ENCODE data around the gene TMPRSS4. TPM values are rescaled to one million over a fixed set of nuclear protein-coding genes. Genes with fewer than 3 reads are reported as not detected.

TMPRSS4 gene
- polyA plus RNA-seq, 1 of the 3 experiments (the other 2 are of a cell fraction) = not detected

DNA sequence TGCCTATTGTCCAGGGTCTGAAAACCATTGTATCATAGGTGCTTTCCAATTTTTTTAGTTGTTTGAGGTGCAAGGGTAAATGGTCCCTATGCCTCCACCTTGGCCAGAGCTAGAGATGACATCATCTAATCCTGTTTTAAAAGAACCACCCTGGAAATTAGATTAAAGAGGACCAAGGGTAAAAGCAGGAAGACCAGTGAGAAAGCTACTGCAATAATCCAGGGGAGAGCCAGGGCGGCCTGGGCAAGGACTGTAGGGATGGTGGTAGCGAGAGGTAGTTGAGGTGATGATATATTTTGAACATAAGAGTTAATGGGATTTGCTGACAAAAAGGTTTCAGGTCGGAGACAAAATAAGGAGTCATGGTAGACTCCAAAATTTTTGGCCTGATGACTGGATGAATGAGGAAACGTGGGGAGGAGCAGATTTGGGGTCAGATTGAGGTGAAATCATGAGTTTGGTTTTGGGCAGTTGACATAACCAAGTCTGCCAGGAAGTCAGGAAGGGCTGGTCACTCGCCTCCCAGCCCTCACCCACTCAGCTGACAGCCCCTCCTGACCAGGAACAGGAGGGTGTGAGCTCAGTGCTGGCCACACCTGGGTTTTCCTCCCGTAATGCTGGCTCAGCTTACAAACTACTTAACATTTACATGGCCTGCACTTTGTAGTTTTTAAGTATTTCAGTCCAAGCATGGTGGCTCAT is 52.7 kb downstream of the TMPRSS4 start:
- Histone ChIP-seq H2AFZ (ENCODE audit: low read depth) (no peak overlapping the region), H3K27me3 (ENCODE audit: insufficient read depth) (peaks cover 27% of the 10 kb centered on the region), H3K9me2 (no peaks in the 10 kb centered on the region), H3K4me1 (ENCODE audit: control insufficient read depth in 1 of 2, insufficient read depth in 2 of 2, low read depth in 1 of 2, low read length in 1 of 2) (no peaks in the 10 kb centered on the region), H3K27ac (ENCODE audit: low read depth in 2 of 2, low read length in 1 of 2) (no peak overlapping the region), H3F3A (replicated peaks; ENCODE audit: insufficient read depth) (no peaks in the 10 kb centered on the region), H3K79me2 (ENCODE audit: insufficient read depth) (no peaks in the 10 kb centered on the region), H3K9ac (no peak overlapping the region), H3K4me3 (ENCODE audit: low read depth in 2 of 2, low read length in 1 of 2) (no peak overlapping the region), H3K36me3 (replicated peaks in 1 of 2; ENCODE audit: control insufficient read depth in 1 of 2, insufficient read depth in 2 of 2, low read length in 1 of 2) (no peaks in the 10 kb centered on the region), H3K9me3 (no peaks in the 10 kb centered on the region), H3K4me2 (no peak overlapping the region), H4K20me1 (ENCODE audit: insufficient read depth) (no peaks in the 10 kb centered on the region)
- DNase-seq = no peak
- 30% methylated on average over 6 of the region's 6 CpGs for WGBS (ENCODE audit: low lambda C conversion rate)
- ChIA-PET CTCF (interaction anchor here (0.7 to 1.7 kb wide), 5 partner anchors 15 to 320 kb away, joined by 3 to 6 read pairs (median 3); no protein-coding TSS in a partner anchor), POLR2A (no interaction called here)
- no peak for TF ChIP-seq RAD21 (IDR thresholded peaks at IDR 0.05; ENCODE audit: low read length)
- TF ChIP-seq, protein P1, sequence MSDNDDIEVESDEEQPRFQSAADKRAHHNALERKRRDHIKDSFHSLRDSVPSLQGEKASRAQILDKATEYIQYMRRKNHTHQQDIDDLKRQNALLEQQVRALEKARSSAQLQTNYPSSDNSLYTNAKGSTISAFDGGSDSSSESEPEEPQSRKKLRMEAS (IDR thresholded peaks at IDR 0.05; ENCODE audit: low read depth) = no peak
- TF ChIP-seq REST (IDR thresholded peaks at IDR 0.05; ENCODE audit: low read depth, low read length) = no peak
- no peak for TF ChIP-seq ELF1 (IDR thresholded peaks at IDR 0.05)
- no peak for TF ChIP-seq TEAD4 (IDR thresholded peaks at IDR 0.05; ENCODE audit: borderline replicate concordance, insufficient read depth)
- TF ChIP-seq RCOR1 (IDR thresholded peaks at IDR 0.05; ENCODE audit: low read length) = no peak
- TF ChIP-seq CHD2 (IDR thresholded peaks at IDR 0.05; ENCODE audit: low read length, partially characterized antibody) = no peak
- TF ChIP-seq POLR2AphosphoS5 (IDR thresholded peaks at IDR 0.05; ENCODE audit: low read depth, low read length) = no peak
- no peak for TF ChIP-seq GABPA (IDR thresholded peaks at IDR 0.05; ENCODE audit: low read depth)
- no peak for TF ChIP-seq MEF2A (IDR thresholded peaks at IDR 0.05; ENCODE audit: borderline replicate concordance, low read depth)
- TF ChIP-seq, protein P2, sequence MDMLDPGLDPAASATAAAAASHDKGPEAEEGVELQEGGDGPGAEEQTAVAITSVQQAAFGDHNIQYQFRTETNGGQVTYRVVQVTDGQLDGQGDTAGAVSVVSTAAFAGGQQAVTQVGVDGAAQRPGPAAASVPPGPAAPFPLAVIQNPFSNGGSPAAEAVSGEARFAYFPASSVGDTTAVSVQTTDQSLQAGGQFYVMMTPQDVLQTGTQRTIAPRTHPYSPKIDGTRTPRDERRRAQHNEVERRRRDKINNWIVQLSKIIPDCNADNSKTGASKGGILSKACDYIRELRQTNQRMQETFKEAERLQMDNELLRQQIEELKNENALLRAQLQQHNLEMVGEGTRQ (IDR thresholded peaks at IDR 0.05; ENCODE audit: borderline replicate concordance, low read depth, low read length) = no peak
- TF ChIP-seq, protein P3, sequence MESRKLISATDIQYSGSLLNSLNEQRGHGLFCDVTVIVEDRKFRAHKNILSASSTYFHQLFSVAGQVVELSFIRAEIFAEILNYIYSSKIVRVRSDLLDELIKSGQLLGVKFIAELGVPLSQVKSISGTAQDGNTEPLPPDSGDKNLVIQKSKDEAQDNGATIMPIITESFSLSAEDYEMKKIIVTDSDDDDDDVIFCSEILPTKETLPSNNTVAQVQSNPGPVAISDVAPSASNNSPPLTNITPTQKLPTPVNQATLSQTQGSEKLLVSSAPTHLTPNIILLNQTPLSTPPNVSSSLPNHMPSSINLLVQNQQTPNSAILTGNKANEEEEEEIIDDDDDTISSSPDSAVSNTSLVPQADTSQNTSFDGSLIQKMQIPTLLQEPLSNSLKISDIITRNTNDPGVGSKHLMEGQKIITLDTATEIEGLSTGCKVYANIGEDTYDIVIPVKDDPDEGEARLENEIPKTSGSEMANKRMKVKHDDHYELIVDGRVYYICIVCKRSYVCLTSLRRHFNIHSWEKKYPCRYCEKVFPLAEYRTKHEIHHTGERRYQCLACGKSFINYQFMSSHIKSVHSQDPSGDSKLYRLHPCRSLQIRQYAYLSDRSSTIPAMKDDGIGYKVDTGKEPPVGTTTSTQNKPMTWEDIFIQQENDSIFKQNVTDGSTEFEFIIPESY (IDR thresholded peaks at IDR 0.05; ENCODE audit: borderline replicate concordance, low read depth) = no peak
- no peak for TF ChIP-seq FOSL2 (IDR thresholded peaks at IDR 0.05; ENCODE audit: borderline replicate concordance, low read depth)
- TF ChIP-seq GATA2 (CRISPR knock-in tag; IDR thresholded peaks at IDR 0.05) = no peak
- no peak for TF ChIP-seq YY1 (IDR thresholded peaks at IDR 0.05; ENCODE audit: low read depth)
- no peak for TF ChIP-seq EZH2phosphoT487 (IDR thresholded peaks at IDR 0.05; ENCODE audit: borderline replicate concordance, low read depth)

Data from SK-N-SH (cell line).